ENCODE results near the gene FCHSD2. TPM values are rescaled to one million over a fixed set of nuclear protein-coding genes. Genes with fewer than 3 reads are reported as not detected.

The FCHSD2 gene
- total RNA-seq, 4 donors from 2014 or later: 17.0 to 40.0 (median 27.0) TPM

DNA sequence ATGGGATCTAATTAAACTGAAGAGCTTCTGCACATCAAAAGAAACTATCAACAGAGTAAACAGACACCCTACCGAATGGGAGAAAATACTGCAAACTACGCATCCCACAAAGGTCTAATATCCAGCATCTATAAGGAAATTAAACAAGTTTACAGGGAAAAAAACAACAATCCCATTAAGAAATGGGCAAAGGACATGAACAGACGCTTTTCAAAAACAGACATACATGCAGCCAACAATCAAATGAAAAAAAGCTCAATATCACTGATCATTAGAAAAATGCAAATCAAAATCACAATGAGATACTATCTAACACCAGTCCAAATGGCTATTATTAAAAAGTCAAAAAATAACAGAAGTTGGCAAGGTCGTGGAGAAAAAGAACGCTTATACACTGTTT is 117.5 kb downstream of the FCHSD2 start:
- Histone ChIP-seq H3K27me3 (no peaks in the 10 kb centered on the region), H3K4me1 (no peaks in the 10 kb centered on the region), H3K4me3 (no peak overlapping the region), H3K27ac (no peak overlapping the region), H3K9me3 (peaks cover 0 to 27% (median 0%) of the 10 kb centered on the region in 3 donors), H3K36me3 (peaks cover 0 to 10% of the 10 kb centered on the region in 2 donors)
- 87 to 95% methylated on average over 4 to 5 of the region's 5 CpGs for WGBS, 2 donors (ENCODE audit: low coverage in 1 of 2)
- ATAC-seq: no peak
- TF ChIP-seq CTCF (IDR thresholded peaks at IDR 0.05): no peak
- no peak for TF ChIP-seq POLR2AphosphoS5 (IDR thresholded peaks at IDR 0.05)
- no peak for TF ChIP-seq POLR2A (IDR thresholded peaks at IDR 0.05)
- no peak for TF ChIP-seq EP300 (IDR thresholded peaks at IDR 0.05)

DNA sequence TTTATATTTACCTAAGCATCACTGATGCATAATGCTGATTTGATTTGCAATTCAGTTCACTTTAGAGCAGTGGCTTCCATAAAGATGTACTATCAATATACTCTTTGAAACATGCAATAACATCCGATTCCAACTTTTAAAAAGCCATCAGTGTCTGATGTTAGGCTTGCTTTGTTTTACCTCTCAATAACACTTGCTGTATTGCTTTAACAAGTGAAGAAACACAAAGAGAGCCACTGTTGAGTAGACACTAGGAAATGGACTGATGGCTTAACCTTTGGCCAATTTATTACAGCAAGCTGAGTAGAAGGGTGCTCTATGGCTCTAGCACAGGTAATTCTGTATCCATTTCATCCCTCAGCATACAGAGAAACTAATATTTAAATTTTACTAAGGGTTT is 122.1 kb downstream of the FCHSD2 start:
- no peak overlapping the region for H3K4me3 ChIP-seq
- no peak for ATAC-seq
- peaks cover 0 to 18% (median 0%) of the 10 kb centered on the region in 3 donors for H3K9me3 ChIP-seq
- no peak overlapping the region for H3K27ac ChIP-seq
- H3K4me1 ChIP-seq: no peaks in the 10 kb centered on the region
- 56 to 92% methylated on average over 1 of the region's 1 CpG for WGBS, 2 donors (ENCODE audit: low coverage in 1 of 2)
- TF ChIP-seq CTCF (IDR thresholded peaks at IDR 0.05): no peak
- no peak for TF ChIP-seq POLR2A (IDR thresholded peaks at IDR 0.05)
- no peak for TF ChIP-seq POLR2AphosphoS5 (IDR thresholded peaks at IDR 0.05)
- TF ChIP-seq EP300 (IDR thresholded peaks at IDR 0.05): no peak
- H3K36me3 ChIP-seq: peaks cover 0 to under 1% of the 10 kb centered on the region in 2 donors
- no peaks in the 10 kb centered on the region for H3K27me3 ChIP-seq

DNA sequence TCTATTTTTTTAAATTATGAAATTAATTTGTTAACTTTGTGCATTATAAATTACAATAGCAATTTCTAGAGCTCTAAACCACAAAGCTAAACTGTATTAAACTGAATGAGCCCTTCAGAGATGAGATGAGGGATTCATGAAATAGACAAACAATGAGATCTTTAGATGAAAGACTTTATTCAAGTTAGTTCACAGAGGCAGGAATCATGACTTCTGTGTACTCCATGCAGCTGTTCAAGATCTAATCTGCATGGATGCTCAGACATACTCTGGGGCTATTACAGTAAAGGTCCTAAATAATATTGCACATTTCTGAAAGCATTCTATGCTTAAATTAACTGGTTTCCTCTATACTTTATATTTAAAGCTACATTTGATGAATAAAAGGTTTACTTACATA is 122.7 kb downstream of the FCHSD2 start:
- no peaks in the 10 kb centered on the region for H3K36me3 ChIP-seq
- no peak overlapping the region for H3K27ac ChIP-seq
- H3K4me3 ChIP-seq: no peak overlapping the region
- no peak for TF ChIP-seq POLR2AphosphoS5 (IDR thresholded peaks at IDR 0.05)
- no peak for TF ChIP-seq POLR2A (IDR thresholded peaks at IDR 0.05)
- no peak for TF ChIP-seq CTCF (IDR thresholded peaks at IDR 0.05)
- no peak for TF ChIP-seq EP300 (IDR thresholded peaks at IDR 0.05)
- ATAC-seq: no peak
- no peaks in the 10 kb centered on the region for H3K27me3 ChIP-seq
- H3K9me3 ChIP-seq: peaks cover 0 to 12% (median 0%) of the 10 kb centered on the region in 3 donors
- no peaks in the 10 kb centered on the region for H3K4me1 ChIP-seq

- H3K27me3 ChIP-seq: no peaks in the 10 kb centered on the region
- no peaks in the 10 kb centered on the region for H3K36me3 ChIP-seq
- no peak for ATAC-seq
- H3K4me3 ChIP-seq: no peak overlapping the region
- H3K9me3 ChIP-seq: peaks cover 0 to 6% (median 0%) of the 10 kb centered on the region in 3 donors
- H3K4me1 ChIP-seq: no peaks in the 10 kb centered on the region
- H3K27ac ChIP-seq: no peak overlapping the region
- TF ChIP-seq CTCF (IDR thresholded peaks at IDR 0.05): no peak
- no peak for TF ChIP-seq EP300 (IDR thresholded peaks at IDR 0.05)
- TF ChIP-seq POLR2A (IDR thresholded peaks at IDR 0.05): no peak
- TF ChIP-seq POLR2AphosphoS5 (IDR thresholded peaks at IDR 0.05): no peak
Observed at GRCh38 chr11:73018856-73019255, 123.3 kb downstream of the FCHSD2 start.

GRCh38 chr11:73017024-73017751 is 124.9 kb downstream of the FCHSD2 start:
- WGBS, 2 donors (ENCODE audit: low coverage in 1 of 2): 84 to 90% methylated on average over 5 to 8 of the region's 8 CpGs
- no peak for TF ChIP-seq EP300 (IDR thresholded peaks at IDR 0.05)
- TF ChIP-seq CTCF (IDR thresholded peaks at IDR 0.05): no peak
- TF ChIP-seq POLR2AphosphoS5 (IDR thresholded peaks at IDR 0.05): no peak
- no peak for TF ChIP-seq POLR2A (IDR thresholded peaks at IDR 0.05)
- no peak for ATAC-seq
- Histone ChIP-seq H3K4me1 (peaks cover 0 to 12% (median 0%) of the 10 kb centered on the region in 3 donors), H3K36me3 (no peaks in the 10 kb centered on the region), H3K27ac (no peak overlapping the region), H3K27me3 (no peaks in the 10 kb centered on the region), H3K9me3 (no peaks in the 10 kb centered on the region), H3K4me3 (no peak overlapping the region)

Measured in gastroesophageal sphincter (tissue), 4 donors.